PC-3 (cell line): Measurements from ENCODE around the gene PLA2G4D. TPM values are rescaled to one million over a fixed set of nuclear protein-coding genes. Genes with fewer than 3 reads are reported as not detected.

Experiments
- ATAC-seq: fragments of 200-7000 bp; cut with Tn5 transposase; 2 replicates; pipeline ENCODE4 v1.9.1; 2020; ENCODE audit warnings: mild to moderate bottlenecking, moderate library complexity
- BruUV-seq: library from RNA; stranded (reverse); fragments of 400-500 nt; replicated peaks from 2 replicates; lab custom pipeline; 2021; lab: Mats Ljungman, UMichigan
- CTCF ChIA-PET: fragments of 300-600 bp; sonication (Branson Sonifier 250); formaldehyde crosslinking; loops from one replicate; lab custom pipeline; 2022; ENCODE audit warnings: antibody characterized with exemption; lab: Charles Lee
- POLR2A ChIA-PET: fragments of 300-600 bp; sonication (Branson Sonifier 250); formaldehyde crosslinking; loops from one replicate; lab custom pipeline; 2022; ENCODE audit warnings: antibody characterized with exemption; ENCODE audit not compliant: unreplicated experiment; lab: Charles Lee
- DNase-seq: peaks from one replicate; pipeline ENCODE4 v3.0.0-alpha.2; 2015
- H2AFZ ChIP-seq: fragments of 300-600 bp; sonication (generic); 2 replicates; pipeline ENCODE4 v1.6.0; 2016; ENCODE audit warnings: antibody characterized with exemption, low read length
- H3F3A ChIP-seq: fragments of 300-600 bp; sonication (generic); one replicate; pipeline ENCODE4 v1.6.0; 2017; ENCODE audit warnings: antibody characterized with exemption, low read length, control low read depth, mild to moderate bottlenecking; ENCODE audit not compliant: unreplicated experiment
- H3K27ac ChIP-seq: fragments of 300-600 bp; sonication (generic); 2 replicates; pipeline ENCODE4 v1.5.1; 2016; ENCODE audit warnings: mild to moderate bottlenecking, low read length
- H3K27me3 ChIP-seq: fragments of 300-600 bp; sonication (generic); 2 replicates; pipeline ENCODE4 v1.6.1; 2016; ENCODE audit warnings: low read length, mixed read lengths
- H3K36me3 ChIP-seq: fragments of 300-600 bp; sonication (generic); 2 replicates; pipeline ENCODE4 v1.6.1; 2016; ENCODE audit warnings: low read depth, mixed run types, low read length, mixed read lengths
- H3K4me1 ChIP-seq: fragments of 300-600 bp; sonication (generic); 2 replicates; pipeline ENCODE4 v1.5.1; 2016; ENCODE audit warnings: low read length; ENCODE audit not compliant: insufficient read depth
- H3K4me2 ChIP-seq: fragments of 300-600 bp; sonication (generic); 2 replicates; pipeline ENCODE4 v1.6.0; 2016; ENCODE audit warnings: low read length
- H3K4me3 ChIP-seq: fragments of 300-600 bp; sonication (generic); 2 replicates; pipeline ENCODE4 v1.5.1; 2016; ENCODE audit warnings: mild to moderate bottlenecking, low read length, mixed read lengths
- H3K79me2 ChIP-seq: fragments of 300-600 bp; sonication (generic); 2 replicates; pipeline ENCODE4 v1.6.1; 2017; ENCODE audit warnings: low read length, mixed read lengths
- H3K9ac ChIP-seq: fragments of 300-600 bp; sonication (generic); 2 replicates; pipeline ENCODE4 v1.6.0; 2016; ENCODE audit warnings: mild to moderate bottlenecking, low read length
- H3K9me2 ChIP-seq: fragments of 300-600 bp; sonication (generic); replicated peaks from 2 replicates; pipeline ENCODE4 v1.6.1; 2016; ENCODE audit warnings: mixed run types, low read length, mixed read lengths
- H3K9me3 ChIP-seq: fragments of 300-600 bp; sonication (generic); 2 replicates; pipeline ENCODE4 v1.6.1; 2016; ENCODE audit warnings: low read length, mixed read lengths
- H4K20me1 ChIP-seq: fragments of 300-600 bp; sonication (generic); 2 replicates; pipeline ENCODE4 v1.6.1; 2016; ENCODE audit warnings: low read length, mixed read lengths
- CTCF ChIP-seq: fragments of 300-600 bp; sonication (generic); conservative IDR thresholded peaks from 2 replicates; pipeline ENCODE4 v1.5.1; 2017; ENCODE audit warnings: antibody characterized with exemption, low read depth, mild to moderate bottlenecking, low read length
- EZH2 ChIP-seq: fragments of 300-600 bp; sonication (generic); IDR thresholded peaks from one replicate; pipeline ENCODE4 v1.6.1; 2017; ENCODE audit warnings: antibody characterized with exemption, mild to moderate bottlenecking, low read length; ENCODE audit not compliant: unreplicated experiment
- EZH2phosphoT487 ChIP-seq: fragments of 300-600 bp; sonication (generic); IDR thresholded peaks from 2 replicates; pipeline ENCODE4 v1.6.1; 2018; ENCODE audit warnings: mild to moderate bottlenecking, antibody characterized with exemption, low read length, borderline replicate concordance
- intact Hi-C: fragments of 100-400 bp; cut with micrococcal nuclease; formaldehyde crosslinking; loops from 2 replicates; pipeline ENCODE4 v1.9.0; 2023
- total RNA-seq: library from RNA; depleted of rRNA; stranded (reverse); fragments of >200 nt; gene quantifications from 2 replicates; pipeline ENCODE4 v1.2.3, GENCODE V29; 2014

PLA2G4D gene
- total RNA-seq, 1 experiment from 2014 or later: 0.55 TPM

- no peak overlapping the region for H3K4me3 ChIP-seq
- CTCF ChIA-PET: no interaction called here
- peaks cover 21% of the 10 kb centered on the region for H3K4me1 ChIP-seq
- H3K9me2 ChIP-seq: no peaks in the 10 kb centered on the region
- no peak overlapping the region for H3K27ac ChIP-seq
- BruUV-seq: no TSS peak
- intact Hi-C loops: no loop called here
- no peak overlapping the region for H3K4me2 ChIP-seq
- TF ChIP-seq EZH2 (no peak), EZH2phosphoT487 (no peak), CTCF (no peak)
- no peak for DNase-seq
- H4K20me1 ChIP-seq: no peaks in the 10 kb centered on the region
- ATAC-seq: no peak
- no peak overlapping the region for H2AFZ ChIP-seq
- no peaks in the 10 kb centered on the region for H3K27me3 ChIP-seq
- no peaks in the 10 kb centered on the region for H3K9me3 ChIP-seq
- POLR2A ChIA-PET: no interaction called here
- no peaks in the 10 kb centered on the region for H3K36me3 ChIP-seq
- no peak overlapping the region for H3K9ac ChIP-seq
- H3F3A ChIP-seq: no peaks in the 10 kb centered on the region
- H3K79me2 ChIP-seq: no peaks in the 10 kb centered on the region
Measured at GRCh38 chr15:42104095-42104891, 9.9 kb upstream of the PLA2G4D start.

- Histone ChIP-seq H3K4me2 (no peak overlapping the region), H3K4me1 (peaks cover 21% of the 10 kb centered on the region), H3K4me3 (no peak overlapping the region), H3K9me2 (no peaks in the 10 kb centered on the region), H2AFZ (no peak overlapping the region), H3K36me3 (no peaks in the 10 kb centered on the region), H3K79me2 (no peaks in the 10 kb centered on the region), H3K9ac (no peak overlapping the region), H3K27ac (no peak overlapping the region), H4K20me1 (no peaks in the 10 kb centered on the region), H3F3A (no peaks in the 10 kb centered on the region), H3K27me3 (no peaks in the 10 kb centered on the region), H3K9me3 (no peaks in the 10 kb centered on the region)
- TF ChIP-seq EZH2 (no peak), CTCF (no peak), EZH2phosphoT487 (no peak)
- POLR2A ChIA-PET: no interaction called here
- BruUV-seq: no TSS peak
- CTCF ChIA-PET: no interaction called here
- DNase-seq (peak; percentile 36), ATAC-seq (peak; percentile 19)
- intact Hi-C loops: no loop called here
Measured at GRCh38 chr15:42102646-42103235, 8.4 kb upstream of the PLA2G4D start.

- BruUV-seq: no TSS peak
- no peaks in the 10 kb centered on the region for H3K9me2 ChIP-seq
- DNase-seq: no peak
- no peak overlapping the region for H2AFZ ChIP-seq
- H3K9ac ChIP-seq: no peak overlapping the region
- no peak overlapping the region for H3K27ac ChIP-seq
- H3K79me2 ChIP-seq: no peaks in the 10 kb centered on the region
- no peaks in the 10 kb centered on the region for H3K27me3 ChIP-seq
- H3F3A ChIP-seq: no peaks in the 10 kb centered on the region
- TF ChIP-seq CTCF (no peak), EZH2 (no peak), EZH2phosphoT487 (no peak)
- no peaks in the 10 kb centered on the region for H3K36me3 ChIP-seq
- peaks cover 21% of the 10 kb centered on the region for H3K4me1 ChIP-seq
- ATAC-seq: no peak
- no peaks in the 10 kb centered on the region for H3K9me3 ChIP-seq
- intact Hi-C loops: no loop called here
- no peaks in the 10 kb centered on the region for H4K20me1 ChIP-seq
- H3K4me3 ChIP-seq: no peak overlapping the region
- ChIA-PET POLR2A (no interaction called here), CTCF (no interaction called here)
- H3K4me2 ChIP-seq: no peak overlapping the region
Measured at GRCh38 chr15:42101861-42102260, 7.5 kb upstream of the PLA2G4D start.
